AG10803 (cell line): ENCODE results near the gene RASSF4.

ENCODE experiments used
- DNase-seq: peaks from one replicate; pipeline ENCODE4 v3.0.0; 2010; ENCODE audit warnings: low read depth
- H3K4me3 ChIP-seq: 2 replicates; pipeline ENCODE4 v1.5.1; 2011; ENCODE audit warnings: mild to moderate bottlenecking, low read length, control low read depth
- TF ChIP-seq, protein P1 (sequence below): conservative IDR thresholded peaks from 2 replicates; pipeline ENCODE4 v1.5.1; 2011; ENCODE audit warnings: mild to moderate bottlenecking, low read length, control low read depth, inconsistent platforms

The RASSF4 gene

GRCh38 chr10:44949915-44950314 lies 9.7 kb upstream of the RASSF4 start:
- TF ChIP-seq, protein P1, sequence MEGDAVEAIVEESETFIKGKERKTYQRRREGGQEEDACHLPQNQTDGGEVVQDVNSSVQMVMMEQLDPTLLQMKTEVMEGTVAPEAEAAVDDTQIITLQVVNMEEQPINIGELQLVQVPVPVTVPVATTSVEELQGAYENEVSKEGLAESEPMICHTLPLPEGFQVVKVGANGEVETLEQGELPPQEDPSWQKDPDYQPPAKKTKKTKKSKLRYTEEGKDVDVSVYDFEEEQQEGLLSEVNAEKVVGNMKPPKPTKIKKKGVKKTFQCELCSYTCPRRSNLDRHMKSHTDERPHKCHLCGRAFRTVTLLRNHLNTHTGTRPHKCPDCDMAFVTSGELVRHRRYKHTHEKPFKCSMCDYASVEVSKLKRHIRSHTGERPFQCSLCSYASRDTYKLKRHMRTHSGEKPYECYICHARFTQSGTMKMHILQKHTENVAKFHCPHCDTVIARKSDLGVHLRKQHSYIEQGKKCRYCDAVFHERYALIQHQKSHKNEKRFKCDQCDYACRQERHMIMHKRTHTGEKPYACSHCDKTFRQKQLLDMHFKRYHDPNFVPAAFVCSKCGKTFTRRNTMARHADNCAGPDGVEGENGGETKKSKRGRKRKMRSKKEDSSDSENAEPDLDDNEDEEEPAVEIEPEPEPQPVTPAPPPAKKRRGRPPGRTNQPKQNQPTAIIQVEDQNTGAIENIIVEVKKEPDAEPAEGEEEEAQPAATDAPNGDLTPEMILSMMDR = no peak
- no peak for DNase-seq
- no peak overlapping the region for H3K4me3 ChIP-seq

DNA sequence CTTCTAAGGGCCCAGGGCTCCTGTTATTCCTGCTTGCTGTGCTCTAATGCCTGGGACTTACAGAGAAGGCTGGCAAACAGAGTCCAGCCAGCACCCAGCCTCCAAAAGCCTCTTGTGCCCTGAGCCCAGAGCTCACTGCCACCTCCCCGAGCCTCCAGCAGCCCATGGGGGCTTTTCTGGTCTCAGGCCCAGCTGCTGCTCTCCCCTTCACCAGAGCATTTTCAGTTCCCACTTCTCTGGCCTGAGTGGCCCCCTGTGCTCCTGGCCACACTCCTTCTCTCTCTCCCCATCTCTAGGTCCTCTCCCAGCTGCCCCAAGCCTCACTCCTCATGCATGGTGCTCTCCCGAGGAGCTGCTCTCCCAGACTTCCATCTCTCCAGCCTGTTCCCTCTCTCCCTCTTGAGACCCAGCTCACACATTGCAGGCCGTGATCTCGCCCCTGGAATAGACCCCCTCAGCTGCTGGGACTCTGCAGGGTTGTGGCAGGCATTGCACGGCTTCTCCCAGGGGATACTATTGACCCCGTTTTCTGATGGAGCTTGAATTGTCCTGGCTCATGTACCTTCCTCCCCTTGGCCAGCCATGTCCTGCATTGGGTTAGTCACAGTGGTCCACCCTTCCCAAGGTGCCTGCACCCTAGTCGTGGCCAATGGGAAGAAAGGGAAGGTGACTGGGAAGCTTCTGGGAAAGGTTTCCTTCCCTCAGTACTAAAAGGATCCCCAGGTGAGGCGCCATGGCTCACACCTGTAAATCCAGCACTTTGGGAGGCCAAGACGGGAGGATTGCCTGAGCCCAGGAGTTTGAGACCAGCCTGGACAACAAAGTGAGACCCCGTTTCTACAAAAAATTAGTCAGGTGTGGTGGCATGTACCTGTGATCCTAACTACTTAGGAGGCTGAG lies 9.0 kb upstream of the RASSF4 start:
- TF ChIP-seq, protein P1 = no peak
- H3K4me3 ChIP-seq = no peak overlapping the region
- no peak for DNase-seq

DNA sequence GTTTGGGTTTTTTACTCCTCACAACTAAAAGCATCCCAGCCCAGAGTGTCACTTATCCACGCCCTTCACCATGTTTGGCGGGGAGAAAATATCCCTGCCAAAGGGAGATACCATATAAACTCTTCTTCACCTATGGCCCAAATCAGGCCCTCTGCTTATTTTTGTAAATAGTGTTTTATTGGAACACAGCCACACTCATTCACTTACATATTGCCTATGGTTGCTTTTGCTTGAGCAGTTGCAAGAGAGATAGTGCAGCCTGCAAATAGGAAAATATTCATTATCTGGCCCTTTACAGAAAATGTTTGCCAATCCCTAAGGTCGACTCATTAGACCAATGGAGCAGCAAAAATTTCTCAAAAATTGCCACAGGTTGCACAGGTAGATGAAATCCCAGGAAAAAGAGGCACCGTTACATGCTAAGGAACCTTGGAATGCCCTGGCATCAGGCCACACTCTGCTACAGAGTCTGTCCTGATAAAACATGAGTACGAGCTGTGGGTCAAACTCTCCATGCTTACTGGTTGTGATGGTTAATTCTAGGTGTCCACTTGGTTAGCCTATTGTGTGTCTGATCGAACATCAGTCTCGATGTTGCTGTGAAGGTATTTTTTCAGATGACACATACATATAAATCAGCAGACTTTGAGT lies 7.9 kb upstream of the RASSF4 start:
- H3K4me3 ChIP-seq = no peak overlapping the region
- TF ChIP-seq, protein P1 = no peak
- DNase-seq = no peak

DNA sequence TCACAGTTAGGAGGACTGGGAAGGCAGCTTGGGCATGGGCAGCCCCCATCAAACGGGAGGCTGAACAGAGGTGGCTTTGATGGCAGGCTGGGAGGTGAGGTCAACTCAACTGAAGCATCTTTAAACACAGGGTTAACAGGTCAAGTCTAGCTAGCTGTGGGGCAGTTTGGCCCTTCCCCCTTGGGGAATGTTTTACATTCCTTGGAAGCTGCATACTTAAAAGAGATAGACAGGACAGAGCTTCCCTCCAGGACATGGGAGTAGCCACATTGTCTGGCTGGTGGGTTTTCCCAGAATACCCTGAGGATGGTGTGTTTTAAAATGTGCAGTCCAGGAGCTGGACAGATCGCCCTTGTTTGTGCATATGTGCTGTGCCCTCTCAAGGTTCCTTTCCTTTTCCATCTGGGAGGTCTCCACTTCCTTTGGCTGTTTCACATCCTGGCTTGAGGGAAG lies 6.8 kb upstream of the RASSF4 start:
- TF ChIP-seq, protein P1 = no peak
- H3K4me3 ChIP-seq = no peak overlapping the region

DNA sequence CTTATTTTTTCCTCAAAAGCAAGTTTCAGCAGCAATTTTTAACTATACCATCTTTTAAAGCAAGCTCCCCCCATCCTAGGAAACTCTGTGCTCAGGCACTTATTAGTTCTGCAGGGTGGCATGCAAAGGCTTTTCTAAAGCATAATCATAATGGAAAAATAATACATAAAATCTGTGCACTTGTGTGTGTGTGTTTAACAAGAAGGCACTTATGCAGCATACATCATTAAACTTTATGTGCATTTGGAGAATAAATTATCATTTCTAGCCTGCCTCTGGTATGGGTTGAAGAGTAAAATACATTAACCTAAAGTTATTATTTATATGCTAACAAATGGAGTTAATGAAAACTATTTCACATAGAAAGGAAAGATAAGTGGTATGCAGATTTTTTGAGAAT lies 5.6 kb upstream of the RASSF4 start:
- no peak overlapping the region for H3K4me3 ChIP-seq
- no peak for DNase-seq
- TF ChIP-seq, protein P1 = no peak

More for the DNA sequence above, 6.8 kb upstream of the RASSF4 start:
- DNase-seq = no peak

- TF ChIP-seq, protein P1 = no peak
- H3K4me3 ChIP-seq = no peak overlapping the region
- DNase-seq = no peak
Observed at GRCh38 chr10:44954962-44955361, 4.6 kb upstream of the RASSF4 start.
